GM23248 (cell line): ENCODE data around the gene ADCY5. TPM values are rescaled to one million over a fixed set of nuclear protein-coding genes. Genes with fewer than 3 reads are reported as not detected.

Experiments used
- DNase-seq: peaks from one replicate; pipeline ENCODE4 v3.0.0-alpha.2; 2015
- H2AFZ ChIP-seq: fragments of 200-600 bp; sonication (generic); 2 replicates; pipeline ENCODE4 v1.6.1; 2016; ENCODE audit warnings: antibody characterized with exemption
- H3F3A ChIP-seq: fragments of 200-600 bp; sonication (generic); 2 replicates; pipeline ENCODE4 v1.6.1; 2016; ENCODE audit warnings: mild to moderate bottlenecking, antibody characterized with exemption, mixed run types; ENCODE audit not compliant: insufficient read depth
- H3K27ac ChIP-seq: fragments of 200-600 bp; sonication (generic); 2 replicates; pipeline ENCODE4 v1.5.1; 2016; ENCODE audit warnings: mild to moderate bottlenecking
- H3K27me3 ChIP-seq: fragments of 200-600 bp; sonication (generic); replicated peaks from 2 replicates; pipeline ENCODE4 v1.6.1; 2016; ENCODE audit warnings: mild to moderate bottlenecking; ENCODE audit not compliant: insufficient read depth
- H3K36me3 ChIP-seq: fragments of 200-600 bp; sonication (generic); 2 replicates; pipeline ENCODE4 v1.6.1; 2016; ENCODE audit warnings: low read depth, mild to moderate bottlenecking
- H3K4me1 ChIP-seq: fragments of 200-600 bp; sonication (generic); 2 replicates; pipeline ENCODE4 v1.6.1; 2016; ENCODE audit warnings: mild to moderate bottlenecking; ENCODE audit not compliant: insufficient read depth
- H3K4me2 ChIP-seq: fragments of 200-600 bp; sonication (generic); one replicate; pipeline ENCODE4 v1.6.1; 2016; ENCODE audit warnings: mild to moderate bottlenecking; ENCODE audit not compliant: unreplicated experiment
- H3K4me3 ChIP-seq: fragments of 200-600 bp; sonication (generic); 2 replicates; pipeline ENCODE4 v1.5.1; 2016; ENCODE audit warnings: mild to moderate bottlenecking
- H3K79me2 ChIP-seq: fragments of 200-600 bp; sonication (generic); 2 replicates; pipeline ENCODE4 v1.6.1; 2016; ENCODE audit warnings: mild to moderate bottlenecking; ENCODE audit not compliant: insufficient read depth
- H3K9ac ChIP-seq: fragments of 200-600 bp; sonication (generic); 2 replicates; pipeline ENCODE4 v1.6.1; 2016; ENCODE audit warnings: mild to moderate bottlenecking
- H3K9me2 ChIP-seq: fragments of 200-600 bp; sonication (generic); 2 replicates; pipeline ENCODE4 v1.6.1; 2016; ENCODE audit warnings: mixed run types, mild to moderate bottlenecking, moderate library complexity; ENCODE audit not compliant: insufficient read depth
- H3K9me3 ChIP-seq: fragments of 200-600 bp; sonication (generic); one replicate; pipeline ENCODE4 v1.6.1; 2017; ENCODE audit warnings: low read depth
- H4K20me1 ChIP-seq: fragments of 200-600 bp; sonication (generic); 2 replicates; pipeline ENCODE4 v1.6.0; 2016; ENCODE audit not compliant: insufficient read depth
- EZH2 ChIP-seq: fragments of 200-600 bp; sonication (generic); IDR thresholded peaks from 2 replicates; pipeline ENCODE4 v1.6.1; 2018; ENCODE audit warnings: antibody characterized with exemption, mild to moderate bottlenecking; ENCODE audit not compliant: insufficient read depth, poor library complexity, severe bottlenecking
- EZH2phosphoT487 ChIP-seq: fragments of 200-600 bp; sonication (generic); IDR thresholded peaks from 2 replicates; pipeline ENCODE4 v1.6.1; 2018; ENCODE audit warnings: antibody characterized with exemption, moderate library complexity, mild to moderate bottlenecking, low read depth; ENCODE audit not compliant: insufficient read depth
- WGBS, 2 experiments: methylation state at CpG; one replicate each; pipeline ENCODE4 v1.1.6; 2015 to 2017; ENCODE audit warnings: low lambda C conversion rate in 2 of 2, low coverage in 1 of 2; ENCODE audit errors: missing lambda C conversion rate in 2 of 2; 5-methylcytosine and 5-hydroxymethylcytosine counted together
- in situ Hi-C: fragments of 300-500 bp; cut with MboI; formaldehyde crosslinking; loops from 2 replicates; pipeline ENCODE4 v1.15.0; 2020
- polyA plus RNA-seq: library from polyadenylated mRNA; unstranded; fragments of >200 nt; fragmentation: Nextera tagmentation; extraction: Ambion mirVana; gene quantifications from 2 replicates; pipeline ENCODE4 v1.2.1, GENCODE V29; 2016
- total RNA-seq: library from RNA; depleted of rRNA; stranded (reverse); fragments of >200 nt; shearing (Covaris generic); gene quantifications from 2 replicates; pipeline ENCODE4 v1.2.3, GENCODE V29; 2014

The ADCY5 gene
- total and polyA plus RNA-seq, 2 experiments from 2014 or later = 0.09 to 1.2 TPM

GRCh38 chr3:123386477-123387040, 62.3 kb downstream of the ADCY5 start:
- no peaks in the 10 kb centered on the region; the same call in 1 of the 2 replicates for H3K27me3 ChIP-seq
- no peak for DNase-seq
- H3K79me2 ChIP-seq = no peaks in the 10 kb centered on the region
- TF ChIP-seq EZH2 = no peak
- no peak for TF ChIP-seq EZH2phosphoT487
- H3F3A ChIP-seq = no peaks in the 10 kb centered on the region
- H3K4me1 ChIP-seq = no peaks in the 10 kb centered on the region
- H3K4me3 ChIP-seq = no peak overlapping the region
- H3K9ac ChIP-seq = no peak overlapping the region
- no peak overlapping the region for H3K27ac ChIP-seq
- no peaks in the 10 kb centered on the region for H3K9me2 ChIP-seq
- WGBS, 2 experiments = 63 to 64% methylated on average over 11 of the region's 11 CpGs
- H3K9me3 ChIP-seq = no peaks in the 10 kb centered on the region
- H2AFZ ChIP-seq = no peak overlapping the region
- no peak overlapping the region for H3K4me2 ChIP-seq
- H3K36me3 ChIP-seq = no peaks in the 10 kb centered on the region
- in situ Hi-C loops = no loop called here
- no peaks in the 10 kb centered on the region; the same call in 1 of the 2 replicates for H4K20me1 ChIP-seq

GRCh38 chr3:123385981-123386380, 62.9 kb downstream of the ADCY5 start:
- WGBS, 2 experiments = 51 to 56% methylated on average over 8 of the region's 8 CpGs
- Histone ChIP-seq H3K4me1 (no peaks in the 10 kb centered on the region), H3K27ac (no peak overlapping the region)

GRCh38 chr3:123385499-123385898, 63.4 kb downstream of the ADCY5 start:
- H4K20me1 ChIP-seq = no peaks in the 10 kb centered on the region; the same call in 1 of the 2 replicates
- no peaks in the 10 kb centered on the region for H3K4me1 ChIP-seq
- in situ Hi-C loops = no loop called here
- DNase-seq = no peak
- H3F3A ChIP-seq = no peaks in the 10 kb centered on the region
- WGBS, 2 experiments = 89 to 95% methylated on average over 4 of the region's 4 CpGs
- no peak overlapping the region for H3K9ac ChIP-seq
- TF ChIP-seq EZH2phosphoT487 = no peak
- no peak for TF ChIP-seq EZH2
- H3K79me2 ChIP-seq = no peaks in the 10 kb centered on the region
- no peaks in the 10 kb centered on the region for H3K36me3 ChIP-seq
- H3K9me2 ChIP-seq = no peaks in the 10 kb centered on the region
- no peak overlapping the region for H2AFZ ChIP-seq
- H3K9me3 ChIP-seq = no peaks in the 10 kb centered on the region
- no peak overlapping the region for H3K27ac ChIP-seq
- no peak overlapping the region for H3K4me2 ChIP-seq
- no peak overlapping the region for H3K4me3 ChIP-seq
- H3K27me3 ChIP-seq = no peaks in the 10 kb centered on the region; the same call in 1 of the 2 replicates

More at GRCh38 chr3:123385981-123386380, 62.9 kb downstream of the ADCY5 start:
- Histone ChIP-seq H3K4me2 (no peak overlapping the region), H3K9ac (no peak overlapping the region), H3K9me2 (no peaks in the 10 kb centered on the region), H3F3A (no peaks in the 10 kb centered on the region), H2AFZ (no peak overlapping the region), H3K79me2 (no peaks in the 10 kb centered on the region), H3K27me3 (no peaks in the 10 kb centered on the region; the same call in 1 of the 2 replicates), H3K9me3 (no peaks in the 10 kb centered on the region), H4K20me1 (no peaks in the 10 kb centered on the region; the same call in 1 of the 2 replicates), H3K4me3 (no peak overlapping the region), H3K36me3 (no peaks in the 10 kb centered on the region)
- in situ Hi-C loops = no loop called here
- TF ChIP-seq EZH2phosphoT487 = no peak
- no peak for TF ChIP-seq EZH2
- peak; percentile 57 for DNase-seq

- in situ Hi-C loops = no loop called here
- 65 to 70% methylated on average over 9 of the region's 9 CpGs for WGBS, 2 experiments
Measured at GRCh38 chr3:123385001-123385401, 63.9 kb downstream of the ADCY5 start.

GRCh38 chr3:123384256-123384655, 64.6 kb downstream of the ADCY5 start:
- Histone ChIP-seq H3K27ac (no peak overlapping the region), H4K20me1 (no peaks in the 10 kb centered on the region; the same call in 1 of the 2 replicates), H3K27me3 (peaks cover 3% of the 10 kb centered on the region; the same call in 1 of the 2 replicates), H3K9me3 (no peaks in the 10 kb centered on the region), H3K9ac (no peak overlapping the region), H3K79me2 (no peaks in the 10 kb centered on the region), H2AFZ (no peak overlapping the region), H3K4me3 (no peak overlapping the region), H3K4me1 (no peaks in the 10 kb centered on the region), H3F3A (no peaks in the 10 kb centered on the region), H3K36me3 (no peaks in the 10 kb centered on the region), H3K4me2 (no peak overlapping the region), H3K9me2 (no peaks in the 10 kb centered on the region)
- WGBS, 2 experiments = 88 to 95% methylated on average over 8 of the region's 8 CpGs
- in situ Hi-C loops = no loop called here
- no peak for DNase-seq
- no peak for TF ChIP-seq EZH2phosphoT487
- no peak for TF ChIP-seq EZH2

More at GRCh38 chr3:123385001-123385401, 63.9 kb downstream of the ADCY5 start:
- no peak for TF ChIP-seq EZH2
- no peak for TF ChIP-seq EZH2phosphoT487
- DNase-seq = no peak
- no peak overlapping the region for H2AFZ ChIP-seq
- H3K4me3 ChIP-seq = no peak overlapping the region
- H3K36me3 ChIP-seq = no peaks in the 10 kb centered on the region
- H3K4me1 ChIP-seq = no peaks in the 10 kb centered on the region
- no peak overlapping the region for H3K9ac ChIP-seq
- H3K4me2 ChIP-seq = no peak overlapping the region
- H3K27me3 ChIP-seq = no peaks in the 10 kb centered on the region
- H4K20me1 ChIP-seq = no peaks in the 10 kb centered on the region; the same call in 1 of the 2 replicates
- no peaks in the 10 kb centered on the region for H3K9me3 ChIP-seq
- H3F3A ChIP-seq = no peaks in the 10 kb centered on the region
- H3K27ac ChIP-seq = no peak overlapping the region
- no peaks in the 10 kb centered on the region for H3K79me2 ChIP-seq
- H3K9me2 ChIP-seq = no peaks in the 10 kb centered on the region
